ENCODE measurements around the gene ABCA5.

- TF ChIP-seq CTCF (IDR thresholded peaks at IDR 0.05 in 4 of 5, conservative IDR thresholded peaks at IDR 0.05 in 1 of 5) (no peak), POLR2A (IDR thresholded peaks at IDR 0.05) (no peak)
These were observed 119.8 kb downstream of the ABCA5 start for GRCh38 chr17:69207151-69207550.

Data from gastrocnemius medialis (tissue), 4 donors.